GM21619 (cell line): Measurements from ENCODE around the gene ANXA2R.
"Not testable (repeated sequence)": the region's sequence is repeated elsewhere in the genome, so short reads cannot be mapped to it uniquely, and the experiment has no call there.

Experiments
- ATAC-seq: cut with Tn5 transposase; IDR thresholded peaks from one replicate; pipeline ENCODE4 v1.9.1; 2021; ENCODE audit not compliant: unreplicated experiment

The ANXA2R gene

DNA sequence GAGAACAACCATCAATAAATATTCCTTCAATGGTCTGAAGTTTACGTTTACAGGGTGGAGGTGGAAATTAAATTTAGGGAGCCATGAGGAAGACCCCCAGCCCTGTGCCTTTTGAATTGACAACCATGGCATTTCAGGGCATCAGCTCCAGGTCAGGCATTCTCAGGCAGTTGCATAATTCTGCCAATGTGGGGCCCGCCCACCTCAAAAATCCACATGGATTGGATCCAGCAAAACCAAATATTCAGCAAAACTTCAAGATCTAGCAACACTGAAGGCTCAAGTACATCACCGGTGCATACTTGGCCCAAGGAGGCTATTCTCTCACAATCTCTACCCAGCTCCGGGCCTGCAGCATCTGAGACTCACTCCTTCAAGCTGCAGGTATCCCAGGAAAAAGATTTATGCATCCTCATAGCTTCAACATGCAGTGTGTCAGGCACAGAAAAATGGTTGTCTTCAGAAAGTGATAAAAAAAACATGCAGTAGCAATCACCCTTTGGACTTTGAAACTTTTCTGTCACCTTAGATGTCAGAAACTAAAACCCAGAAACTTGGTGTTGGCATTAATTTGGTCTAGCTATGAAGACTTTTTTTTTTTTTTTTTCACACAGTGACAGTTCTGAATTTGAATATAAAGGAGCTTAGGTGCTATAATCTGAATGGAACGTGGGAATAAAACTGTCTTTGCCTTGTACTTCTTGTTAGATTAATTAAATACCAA is 21.4 kb upstream of the ANXA2R start:
- no peak for ATAC-seq

GRCh38 chr5:43060020-43060419 is 19.9 kb upstream of the ANXA2R start:
- ATAC-seq: not testable (repeated sequence)

- ATAC-seq: not testable (repeated sequence)
Measured at GRCh38 chr5:43055098-43055497, 15.0 kb upstream of the ANXA2R start.

GRCh38 chr5:43051684-43052083 is 11.6 kb upstream of the ANXA2R start:
- no peak for ATAC-seq

DNA sequence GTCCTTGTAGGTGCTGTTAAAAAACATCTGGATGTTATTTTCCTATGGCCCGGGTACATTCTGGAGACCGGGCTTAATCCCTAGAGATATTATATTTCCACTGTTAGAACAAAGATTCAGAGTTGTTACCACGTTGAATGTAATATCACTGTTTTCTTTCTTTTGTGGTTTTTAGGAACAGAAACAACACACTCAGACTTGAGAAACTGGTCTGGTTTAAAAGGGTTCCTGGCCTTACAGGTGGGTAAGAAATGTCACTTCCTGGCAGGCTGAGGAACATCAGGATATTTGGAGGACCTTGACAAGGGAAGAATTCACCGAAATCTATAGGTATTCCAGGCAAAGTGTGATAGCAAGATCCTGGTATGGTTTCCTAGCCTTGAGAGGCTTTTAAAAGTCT is 10.3 kb upstream of the ANXA2R start:
- no peak for ATAC-seq

- ATAC-seq: no peak
Measured at GRCh38 chr5:43049236-43049635, 9.1 kb upstream of the ANXA2R start.

- ATAC-seq: no peak
Measured at GRCh38 chr5:43046474-43046873, 6.4 kb upstream of the ANXA2R start.

DNA sequence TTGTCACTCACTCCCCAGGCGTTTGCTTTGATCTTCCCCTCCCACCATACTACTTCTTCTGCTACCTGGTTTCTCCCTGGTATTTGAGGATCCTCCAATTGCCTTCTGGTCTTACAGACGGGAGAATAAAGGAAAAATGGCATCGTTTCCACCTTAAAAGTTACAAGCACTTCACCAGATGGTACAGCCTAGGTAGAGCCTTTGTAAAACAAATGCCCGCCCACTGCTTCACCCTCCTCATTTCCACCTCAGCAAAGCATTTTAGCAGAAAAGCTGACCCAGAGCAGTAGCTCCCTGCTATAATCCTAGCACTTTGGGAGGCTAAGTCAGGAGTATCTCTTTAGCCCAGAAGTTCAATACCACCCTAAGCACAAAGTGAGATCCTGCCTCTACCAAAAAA is 5.1 kb upstream of the ANXA2R start:
- ATAC-seq: no peak

DNA sequence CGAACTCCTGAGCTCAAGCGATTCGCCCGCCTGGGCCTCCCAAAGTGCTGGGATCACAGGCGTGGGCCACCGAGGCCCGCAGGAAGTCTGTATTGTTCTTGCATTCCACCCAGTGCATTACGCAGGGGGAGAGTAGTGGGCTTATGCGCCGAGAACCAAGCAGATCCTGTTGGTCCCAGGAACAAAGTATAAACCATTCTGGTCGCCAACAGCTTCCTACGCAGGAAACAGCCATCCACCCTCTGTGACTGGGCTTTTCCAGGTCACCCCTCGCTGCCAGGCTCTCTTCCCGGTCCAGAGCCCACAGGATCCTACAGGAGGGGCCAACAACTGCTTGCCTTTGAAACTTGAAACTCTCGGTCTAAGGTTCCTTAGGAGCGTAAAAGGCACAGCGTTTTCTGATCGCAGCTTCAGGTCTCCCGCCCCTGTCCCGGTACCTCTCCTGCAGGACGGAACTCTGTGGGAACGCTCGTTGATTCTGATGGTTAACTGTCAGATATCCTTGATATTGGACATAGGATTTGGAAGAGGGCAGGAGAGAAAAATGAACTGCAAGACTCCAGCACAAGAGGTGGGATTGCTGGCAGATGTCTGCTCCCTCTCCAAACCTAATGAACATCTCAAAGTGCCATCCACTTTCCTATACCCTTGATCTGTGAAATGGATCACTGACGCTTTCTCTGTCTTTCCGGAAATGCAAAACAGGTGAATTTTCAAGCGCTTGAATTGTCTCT is 4.2 kb upstream of the ANXA2R start:
- ATAC-seq: no peak

- ATAC-seq: no peak
Measured at GRCh38 chr5:43043400-43043756, 3.3 kb upstream of the ANXA2R start.

DNA sequence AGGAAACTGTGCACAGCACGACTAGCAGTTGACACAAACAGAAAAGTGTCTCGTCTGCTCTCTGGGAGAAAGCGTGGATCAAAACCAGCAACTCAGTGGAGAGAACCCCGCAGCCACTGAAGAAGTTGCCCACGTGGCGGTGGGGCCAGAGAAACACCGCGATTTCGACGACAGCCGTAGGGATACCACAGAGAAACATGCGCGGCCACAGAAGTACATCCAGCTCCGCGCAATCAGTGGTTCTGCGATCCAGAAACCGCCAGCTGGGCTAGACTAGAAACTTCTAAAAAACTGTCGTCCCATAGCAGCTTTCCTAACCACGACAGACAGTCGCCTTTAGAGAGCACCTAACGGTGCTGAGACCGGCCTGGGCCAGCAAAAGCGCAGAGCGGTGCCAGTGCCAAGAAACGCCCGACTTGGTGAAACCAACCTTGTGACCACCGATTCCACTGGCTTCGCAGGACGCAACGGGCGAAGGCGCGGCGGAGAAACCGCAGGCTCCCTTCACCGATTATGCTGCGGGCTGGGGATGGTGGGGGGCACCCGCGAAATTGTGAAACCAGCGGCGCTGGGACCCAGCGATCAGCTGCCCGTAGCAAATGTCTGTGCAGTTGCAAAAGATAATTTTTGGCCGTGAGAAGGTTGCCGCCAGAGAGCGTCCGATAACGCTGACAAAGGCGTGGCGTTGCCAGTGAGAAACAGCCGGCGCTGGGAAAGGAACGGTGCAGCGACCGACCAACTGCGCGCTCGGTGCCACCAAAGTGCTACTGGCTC is 2.7 kb upstream of the ANXA2R start:
- peak; percentile 31 for ATAC-seq

DNA sequence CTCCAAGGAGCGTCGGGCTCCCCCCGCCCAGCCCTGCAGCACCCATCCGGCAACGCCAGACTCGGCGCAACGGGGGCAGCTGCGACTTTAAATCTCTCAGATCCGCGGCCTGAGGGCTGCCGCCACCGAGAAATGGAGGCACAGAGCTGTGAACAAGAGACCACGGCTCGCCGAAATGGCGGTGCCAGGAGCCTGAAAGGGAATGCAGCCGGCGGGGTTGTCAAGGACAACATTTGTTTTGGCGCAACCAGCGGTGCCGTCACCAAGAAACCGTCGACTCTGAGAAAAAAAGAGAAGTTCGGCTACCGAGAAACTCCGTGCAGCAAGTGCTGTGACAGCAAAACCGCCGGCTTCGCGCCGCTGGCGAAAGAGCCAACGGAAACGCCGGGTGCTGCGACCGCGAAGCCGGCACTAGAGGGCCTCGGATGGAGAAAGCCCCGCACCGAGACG is 2.1 kb upstream of the ANXA2R start:
- peak; percentile 26 for ATAC-seq

- ATAC-seq: peak; percentile 16
Measured at GRCh38 chr5:43041669-43042175, 1.6 kb upstream of the ANXA2R start.

GRCh38 chr5:43041110-43041668 is 1.1 kb upstream of the ANXA2R start:
- ATAC-seq: no peak

DNA sequence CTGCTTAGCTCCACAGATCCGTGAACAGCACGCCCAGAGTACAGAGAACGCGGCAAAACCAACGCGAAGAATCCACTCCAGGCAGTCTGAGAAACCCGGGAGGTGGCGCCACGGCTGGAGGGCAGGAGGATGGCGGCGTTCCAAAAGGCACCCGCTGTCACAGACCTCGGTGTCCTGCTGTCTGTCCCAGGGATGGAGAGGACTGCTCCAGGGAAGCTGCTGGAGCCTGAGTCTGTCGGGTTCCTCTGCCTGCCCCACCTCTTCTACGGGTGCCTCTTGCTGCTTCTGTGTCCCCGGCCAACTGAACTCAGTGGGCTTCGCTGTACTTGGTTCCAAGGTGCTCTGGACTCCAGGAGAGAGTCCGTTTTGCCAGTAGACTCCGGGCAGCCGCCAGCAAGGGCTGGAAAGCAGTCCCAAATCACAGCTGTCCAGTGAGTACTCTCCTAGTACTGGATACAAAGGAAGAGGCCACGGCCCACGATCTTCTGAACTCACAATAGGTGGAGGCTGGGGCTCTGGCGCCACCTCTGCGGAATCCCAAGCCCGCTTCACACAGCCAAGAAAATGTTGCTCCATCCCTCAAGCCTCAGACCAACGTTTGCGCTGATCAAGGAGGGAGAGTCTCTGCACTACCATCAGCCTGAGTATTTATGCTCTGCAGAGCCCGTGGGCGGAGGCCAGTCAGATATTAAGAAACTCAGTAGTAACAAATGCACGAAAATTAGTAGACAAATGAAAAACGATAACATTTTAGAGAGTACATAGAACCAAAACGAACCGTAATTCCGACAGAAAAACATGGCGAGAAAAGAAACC is 440 bp downstream of the ANXA2R start:
- no peak for ATAC-seq

DNA sequence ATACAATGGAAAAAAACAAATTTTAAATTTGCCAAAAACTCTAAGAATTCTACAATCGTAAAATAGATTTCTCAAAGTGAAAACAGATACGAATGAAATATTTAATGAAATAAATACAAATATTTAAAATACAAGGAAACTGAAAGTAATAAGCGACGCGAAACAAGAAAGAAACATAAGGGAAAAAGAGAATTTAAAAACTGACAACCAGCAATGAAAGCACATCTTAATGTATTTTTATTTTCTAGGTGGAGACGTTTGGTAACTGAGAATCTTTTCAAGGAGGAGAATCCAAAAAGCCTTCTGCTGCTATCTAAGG is 1.0 kb downstream of the ANXA2R start:
- no peak for ATAC-seq

GRCh38 chr5:43038496-43038989 is 1.6 kb downstream of the ANXA2R start:
- no peak for ATAC-seq

DNA sequence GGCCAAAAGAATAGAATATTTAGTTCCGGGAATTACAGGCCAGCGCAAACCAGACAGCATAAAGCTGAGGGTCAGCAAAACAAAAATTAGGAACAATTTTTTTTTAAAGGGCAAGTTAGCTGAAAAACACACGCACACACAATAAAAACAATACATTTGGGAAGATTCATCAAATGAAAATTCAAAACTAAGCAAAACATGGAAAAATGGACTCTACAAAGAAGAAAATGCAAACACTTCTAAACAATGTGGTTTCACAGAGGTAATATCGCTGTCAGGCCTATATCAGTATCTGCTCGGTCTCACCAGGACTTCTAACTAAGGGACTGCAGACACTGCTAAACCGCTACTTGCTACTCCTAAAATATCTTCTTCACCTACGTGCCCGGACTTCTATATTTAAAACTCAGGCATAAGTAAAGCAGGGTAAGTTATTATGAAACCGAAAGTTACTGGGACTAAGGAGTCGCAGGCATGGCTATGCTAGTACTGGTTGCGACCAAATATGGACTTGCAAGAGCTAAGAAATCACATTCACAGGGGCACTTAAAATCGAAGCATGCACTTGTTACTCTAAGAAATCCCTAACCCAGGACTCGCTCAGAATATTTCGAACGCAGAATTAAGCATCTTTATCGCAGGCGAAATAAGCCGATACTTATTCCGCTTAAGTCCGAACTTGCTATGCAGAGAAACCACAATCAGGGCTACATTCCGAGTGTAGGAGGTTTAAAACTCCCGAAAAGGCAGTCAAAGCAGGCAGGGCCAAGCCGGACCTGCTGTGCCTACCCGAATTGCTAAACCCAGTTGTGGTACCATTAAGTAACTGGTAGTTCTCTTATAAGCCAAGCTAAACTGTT is 2.3 kb downstream of the ANXA2R start:
- ATAC-seq: no peak

DNA sequence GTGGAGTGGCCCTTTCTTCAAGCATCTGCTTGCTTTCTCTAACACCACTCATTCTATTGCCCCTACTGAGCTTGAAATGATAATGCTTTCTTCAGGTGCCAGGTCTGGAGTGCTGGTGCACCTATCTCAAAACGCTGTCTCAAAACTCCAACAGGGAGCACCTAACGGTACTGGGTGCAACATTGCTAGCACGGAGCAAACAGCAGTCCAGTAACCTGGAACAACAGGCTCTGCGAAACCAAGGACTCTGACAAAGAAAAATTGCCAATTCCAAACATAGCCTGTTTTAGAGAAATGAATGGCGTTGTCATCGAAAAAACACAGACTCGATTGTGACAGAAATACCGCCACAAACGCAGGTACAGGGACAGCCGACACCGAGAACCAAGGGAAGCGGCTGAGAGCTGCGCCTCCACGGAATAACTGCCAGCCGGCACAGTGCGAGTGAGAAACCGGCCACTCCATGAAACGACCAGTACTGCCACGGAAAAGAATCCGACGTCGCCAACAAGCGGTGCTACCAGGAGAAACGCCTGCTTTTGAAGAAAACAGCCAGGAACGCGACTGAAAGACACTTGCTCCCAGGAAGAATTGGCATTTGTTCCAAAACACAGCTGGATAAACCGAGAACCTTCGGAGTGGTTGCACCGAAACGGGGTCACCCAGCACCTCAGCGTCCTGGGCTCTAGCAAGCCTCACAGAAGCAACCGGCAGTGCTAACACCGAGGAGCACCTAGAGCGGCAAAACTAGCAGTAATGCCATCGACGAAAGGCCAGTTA is 3.1 kb downstream of the ANXA2R start:
- no peak for ATAC-seq
